Activated T-helper 1 cell treated with anti-CD3 and anti-CD28 coated beads, Interleukin-12 subunit alpha, Interleukin-12 subunit beta, Interleukin-2, Interleukin-4 antibody, amounts not matched to agents 30 ng/mL and 10 ng/mL and 1 ng/mL, durations not matched to agents 14 hours and 24 hours and 36 hours (primary cell): ENCODE data around the gene LPP. TPM values are rescaled to one million over a fixed set of nuclear protein-coding genes. Genes with fewer than 3 reads are reported as not detected.

Experiments
- DNase-seq: peaks from one replicate; pipeline ENCODE4 v3.0.0; 2021; ENCODE audit warnings: low spot score
- H3K27ac Mint-ChIP-seq: one replicate; pipeline ENCODE4 v1.8.0; 2021; ENCODE audit warnings: mild to moderate bottlenecking, mixed read lengths
- H3K27me3 Mint-ChIP-seq: one replicate; pipeline ENCODE4 v1.8.0; 2022; ENCODE audit warnings: mild to moderate bottlenecking, moderate library complexity, mixed read lengths; ENCODE audit not compliant: insufficient read depth
- H3K36me3 Mint-ChIP-seq: one replicate; pipeline ENCODE4 v1.8.0; 2021; ENCODE audit warnings: low read depth, mixed read lengths
- H3K4me1 Mint-ChIP-seq: one replicate; pipeline ENCODE4 v1.8.0; 2021; ENCODE audit warnings: low read depth, mixed read lengths
- H3K4me3 Mint-ChIP-seq: one replicate; pipeline ENCODE4 v1.8.0; 2021; ENCODE audit warnings: mild to moderate bottlenecking, moderate library complexity, mixed read lengths
- H3K9me3 Mint-ChIP-seq: one replicate; pipeline ENCODE4 v1.8.0; 2021; ENCODE audit warnings: mixed read lengths
- intact Hi-C: fragments of 100-400 bp; cut with micrococcal nuclease; formaldehyde crosslinking; loops from one replicate; pipeline ENCODE4 v1.15.1; 2024
- total RNA-seq: library from RNA; stranded (reverse); gene quantifications from 2 replicates; pipeline ENCODE4 v1.2.3, GENCODE V29; 2022

The LPP gene
- total RNA-seq, 1 donor from 2014 or later = 38.2 TPM

GRCh38 chr3:188807006-188807405 is 653.0 kb downstream of the LPP start:
- no peak overlapping the region for H3K4me3 Mint-ChIP-seq
- peaks cover 30% of the 10 kb centered on the region for H3K9me3 Mint-ChIP-seq
- H3K4me1 Mint-ChIP-seq = no peaks in the 10 kb centered on the region
- no peaks in the 10 kb centered on the region for H3K27me3 Mint-ChIP-seq
- H3K27ac Mint-ChIP-seq = no peak overlapping the region
- H3K36me3 Mint-ChIP-seq = peaks cover 10% of the 10 kb centered on the region
- intact Hi-C loops = no loop called here
- no peak for DNase-seq

GRCh38 chr3:188812198-188812597 is 658.2 kb downstream of the LPP start:
- DNase-seq = no peak
- no peaks in the 10 kb centered on the region for H3K27me3 Mint-ChIP-seq
- H3K36me3 Mint-ChIP-seq = peaks cover 10% of the 10 kb centered on the region
- H3K9me3 Mint-ChIP-seq = peaks cover 16% of the 10 kb centered on the region
- no peaks in the 10 kb centered on the region for H3K4me1 Mint-ChIP-seq
- H3K27ac Mint-ChIP-seq = no peak overlapping the region
- H3K4me3 Mint-ChIP-seq = no peak overlapping the region
- intact Hi-C loops = no loop called here

GRCh38 chr3:188814581-188814980 is 660.6 kb downstream of the LPP start:
- H3K9me3 Mint-ChIP-seq = no peaks in the 10 kb centered on the region
- intact Hi-C loops = no loop called here
- no peak overlapping the region for H3K27ac Mint-ChIP-seq
- H3K36me3 Mint-ChIP-seq = peaks cover 4% of the 10 kb centered on the region
- H3K27me3 Mint-ChIP-seq = no peaks in the 10 kb centered on the region
- no peak overlapping the region for H3K4me3 Mint-ChIP-seq
- H3K4me1 Mint-ChIP-seq = no peaks in the 10 kb centered on the region
- DNase-seq = no peak

GRCh38 chr3:188817103-188817934 is 663.4 kb downstream of the LPP start:
- Mint-ChIP-seq H3K27me3 (no peaks in the 10 kb centered on the region), H3K9me3 (no peaks in the 10 kb centered on the region), H3K4me1 (no peaks in the 10 kb centered on the region), H3K27ac (no peak overlapping the region), H3K36me3 (peaks cover 4% of the 10 kb centered on the region), H3K4me3 (no peak overlapping the region)
- intact Hi-C loops = no loop called here
- DNase-seq = no peak

GRCh38 chr3:188817935-188818269 is 663.9 kb downstream of the LPP start:
- H3K27me3 Mint-ChIP-seq = no peaks in the 10 kb centered on the region
- H3K27ac Mint-ChIP-seq = no peak overlapping the region
- no peak overlapping the region for H3K4me3 Mint-ChIP-seq
- H3K4me1 Mint-ChIP-seq = no peaks in the 10 kb centered on the region
- no peak for DNase-seq
- H3K9me3 Mint-ChIP-seq = no peaks in the 10 kb centered on the region
- intact Hi-C loops = no loop called here
- peaks cover 4% of the 10 kb centered on the region for H3K36me3 Mint-ChIP-seq

GRCh38 chr3:188818282-188818681 is 664.3 kb downstream of the LPP start:
- no peak for DNase-seq
- Mint-ChIP-seq H3K4me3 (no peak overlapping the region), H3K36me3 (peaks cover 4% of the 10 kb centered on the region), H3K4me1 (no peaks in the 10 kb centered on the region), H3K9me3 (no peaks in the 10 kb centered on the region), H3K27me3 (no peaks in the 10 kb centered on the region), H3K27ac (no peak overlapping the region)
- intact Hi-C loops = no loop called here

GRCh38 chr3:188819939-188820338 is 666.0 kb downstream of the LPP start:
- no peaks in the 10 kb centered on the region for H3K36me3 Mint-ChIP-seq
- no peaks in the 10 kb centered on the region for H3K4me1 Mint-ChIP-seq
- H3K4me3 Mint-ChIP-seq = no peak overlapping the region
- no peak overlapping the region for H3K27ac Mint-ChIP-seq
- intact Hi-C loops = no loop called here
- no peak for DNase-seq
- H3K9me3 Mint-ChIP-seq = no peaks in the 10 kb centered on the region
- H3K27me3 Mint-ChIP-seq = peaks cover 2% of the 10 kb centered on the region

GRCh38 chr3:188822004-188822403 is 668.0 kb downstream of the LPP start:
- H3K9me3 Mint-ChIP-seq = no peaks in the 10 kb centered on the region
- no peaks in the 10 kb centered on the region for H3K4me1 Mint-ChIP-seq
- peaks cover 2% of the 10 kb centered on the region for H3K27me3 Mint-ChIP-seq
- DNase-seq = no peak
- no peak overlapping the region for H3K4me3 Mint-ChIP-seq
- intact Hi-C loops = no loop called here
- H3K36me3 Mint-ChIP-seq = no peaks in the 10 kb centered on the region
- H3K27ac Mint-ChIP-seq = no peak overlapping the region

- H3K4me3 Mint-ChIP-seq = no peak overlapping the region
Observed at GRCh38 chr3:188822411-188822810, 668.5 kb downstream of the LPP start.

GRCh38 chr3:188824566-188824965 is 670.6 kb downstream of the LPP start:
- H3K36me3 Mint-ChIP-seq = no peaks in the 10 kb centered on the region
- no peaks in the 10 kb centered on the region for H3K9me3 Mint-ChIP-seq
- no peaks in the 10 kb centered on the region for H3K4me1 Mint-ChIP-seq
- H3K4me3 Mint-ChIP-seq = no peak overlapping the region
- DNase-seq = no peak
- intact Hi-C loops = no loop called here
- H3K27ac Mint-ChIP-seq = no peak overlapping the region
- peaks cover 2% of the 10 kb centered on the region for H3K27me3 Mint-ChIP-seq

More at GRCh38 chr3:188822411-188822810, 668.5 kb downstream of the LPP start:
- peaks cover 2% of the 10 kb centered on the region for H3K27me3 Mint-ChIP-seq
- no peak overlapping the region for H3K27ac Mint-ChIP-seq
- H3K36me3 Mint-ChIP-seq = no peaks in the 10 kb centered on the region
- no peak for DNase-seq
- H3K4me1 Mint-ChIP-seq = no peaks in the 10 kb centered on the region
- intact Hi-C loops = no loop called here
- no peaks in the 10 kb centered on the region for H3K9me3 Mint-ChIP-seq

- peaks cover 2% of the 10 kb centered on the region for H3K27me3 Mint-ChIP-seq
- no peak overlapping the region for H3K4me3 Mint-ChIP-seq
- no peaks in the 10 kb centered on the region for H3K4me1 Mint-ChIP-seq
- intact Hi-C loops = no loop called here
- DNase-seq = no peak
- no peaks in the 10 kb centered on the region for H3K36me3 Mint-ChIP-seq
- no peak overlapping the region for H3K27ac Mint-ChIP-seq
- no peaks in the 10 kb centered on the region for H3K9me3 Mint-ChIP-seq
Observed at GRCh38 chr3:188825901-188826300, 671.9 kb downstream of the LPP start.

- no peak overlapping the region for H3K27ac Mint-ChIP-seq
- H3K4me1 Mint-ChIP-seq = no peaks in the 10 kb centered on the region
- DNase-seq = no peak
- H3K4me3 Mint-ChIP-seq = no peak overlapping the region
- intact Hi-C loops = no loop called here
- no peaks in the 10 kb centered on the region for H3K36me3 Mint-ChIP-seq
- H3K9me3 Mint-ChIP-seq = no peaks in the 10 kb centered on the region
- peaks cover 2% of the 10 kb centered on the region for H3K27me3 Mint-ChIP-seq
Observed at GRCh38 chr3:188826574-188826973, 672.6 kb downstream of the LPP start.

GRCh38 chr3:188827103-188827502 is 673.1 kb downstream of the LPP start:
- peaks cover 2% of the 10 kb centered on the region for H3K27me3 Mint-ChIP-seq
- intact Hi-C loops = no loop called here
- H3K27ac Mint-ChIP-seq = no peak overlapping the region
- DNase-seq = no peak
- no peaks in the 10 kb centered on the region for H3K36me3 Mint-ChIP-seq
- H3K9me3 Mint-ChIP-seq = no peaks in the 10 kb centered on the region
- H3K4me1 Mint-ChIP-seq = no peaks in the 10 kb centered on the region
- no peak overlapping the region for H3K4me3 Mint-ChIP-seq

- no peaks in the 10 kb centered on the region for H3K4me1 Mint-ChIP-seq
- DNase-seq = no peak
- H3K4me3 Mint-ChIP-seq = no peak overlapping the region
- no peak overlapping the region for H3K27ac Mint-ChIP-seq
- intact Hi-C loops = no loop called here
- H3K27me3 Mint-ChIP-seq = peaks cover 2% of the 10 kb centered on the region
- H3K9me3 Mint-ChIP-seq = no peaks in the 10 kb centered on the region
- no peaks in the 10 kb centered on the region for H3K36me3 Mint-ChIP-seq
Observed at GRCh38 chr3:188827576-188827975, 673.6 kb downstream of the LPP start.
